Measurements from ENCODE around the gene MYO5C. TPM values are rescaled to one million over a fixed set of nuclear protein-coding genes. Genes with fewer than 3 reads are reported as not detected.

Gene MYO5C
- total RNA-seq, 1 donor from 2014 or later = 4.5 TPM

- H3K9me3 Mint-ChIP-seq (ENCODE audit: unreplicated experiment) = no peaks in the 10 kb centered on the region
- no peak for FAIRE-seq
- Histone ChIP-seq H3K4me2 (ENCODE audit: low read length) (no peak overlapping the region), H3K4me3 (ENCODE audit: insufficient read depth, low read depth, low read length) (no peak overlapping the region), H2AFZ (ENCODE audit: low read depth, low read length) (no peak overlapping the region), H3K36me3 (ENCODE audit: insufficient read depth, low read length) (no peaks in the 10 kb centered on the region), H3K9ac (ENCODE audit: low read length) (no peak overlapping the region), H3K4me1 (ENCODE audit: insufficient read depth, low read length) (peaks cover 2% of the 10 kb centered on the region), H3K9me3 (ENCODE audit: insufficient read depth, low read depth, low read length) (no peaks in the 10 kb centered on the region), H3K79me2 (ENCODE audit: insufficient read depth, low read length) (no peaks in the 10 kb centered on the region), H3K27me3 (ENCODE audit: insufficient read depth, low read length) (no peaks in the 10 kb centered on the region), H4K20me1 (ENCODE audit: insufficient read depth, low read length) (no peaks in the 10 kb centered on the region), H3K27ac (ENCODE audit: low read depth, low read length) (no peak overlapping the region)
- no peak for TF ChIP-seq CTCF (IDR thresholded peaks at IDR 0.05; ENCODE audit: insufficient read depth, low read depth, low read length)
- H3K4me3 Mint-ChIP-seq (ENCODE audit: unreplicated experiment) = no peak overlapping the region
- peaks cover 11% of the 10 kb centered on the region for H3K36me3 Mint-ChIP-seq (ENCODE audit: low read depth, unreplicated experiment)
- peaks cover 8% of the 10 kb centered on the region for H3K4me1 Mint-ChIP-seq (ENCODE audit: low read depth, unreplicated experiment)
- no peak for DNase-seq (ENCODE audit: low read depth)
- H3K27ac Mint-ChIP-seq (ENCODE audit: unreplicated experiment) = no peak overlapping the region
- peaks cover 5% of the 10 kb centered on the region for H3K27me3 Mint-ChIP-seq (ENCODE audit: low read depth, unreplicated experiment)
Measured at GRCh38 chr15:52225230-52225629, 70.4 kb downstream of the MYO5C start.

GRCh38 chr15:52224211-52224610 lies 71.4 kb downstream of the MYO5C start:
- Mint-ChIP-seq H3K4me1 (ENCODE audit: low read depth, unreplicated experiment) (peaks cover 8% of the 10 kb centered on the region), H3K36me3 (ENCODE audit: low read depth, unreplicated experiment) (peaks cover 11% of the 10 kb centered on the region), H3K27ac (ENCODE audit: unreplicated experiment) (no peak overlapping the region), H3K9me3 (ENCODE audit: unreplicated experiment) (no peaks in the 10 kb centered on the region), H3K4me3 (ENCODE audit: unreplicated experiment) (no peak overlapping the region), H3K27me3 (ENCODE audit: low read depth, unreplicated experiment) (peaks cover 5% of the 10 kb centered on the region)
- H3K27me3 ChIP-seq (ENCODE audit: insufficient read depth, low read length) = no peaks in the 10 kb centered on the region
- H3K4me3 ChIP-seq (ENCODE audit: insufficient read depth, low read depth, low read length) = no peak overlapping the region
- no peaks in the 10 kb centered on the region for H4K20me1 ChIP-seq (ENCODE audit: insufficient read depth, low read length)
- no peaks in the 10 kb centered on the region for H3K79me2 ChIP-seq (ENCODE audit: insufficient read depth, low read length)
- H3K4me2 ChIP-seq (ENCODE audit: low read length) = no peak overlapping the region
- H3K4me1 ChIP-seq (ENCODE audit: insufficient read depth, low read length) = peaks cover 3% of the 10 kb centered on the region
- H3K9ac ChIP-seq (ENCODE audit: low read length) = no peak overlapping the region
- no peak for FAIRE-seq
- no peaks in the 10 kb centered on the region for H3K9me3 ChIP-seq (ENCODE audit: insufficient read depth, low read depth, low read length)
- no peak overlapping the region for H3K27ac ChIP-seq (ENCODE audit: low read depth, low read length)
- TF ChIP-seq EZH2 (IDR thresholded peaks at IDR 0.05; ENCODE audit: insufficient read depth, low read length) (no peak), CTCF (IDR thresholded peaks at IDR 0.05; ENCODE audit: insufficient read depth, low read depth, low read length) (no peak)
- H3K36me3 ChIP-seq (ENCODE audit: insufficient read depth, low read length) = no peaks in the 10 kb centered on the region
- H2AFZ ChIP-seq (ENCODE audit: low read depth, low read length) = no peak overlapping the region
- no peak for DNase-seq (ENCODE audit: low read depth)

- no peaks in the 10 kb centered on the region for H3K36me3 ChIP-seq (ENCODE audit: insufficient read depth, low read length)
- no peak overlapping the region for H3K4me3 ChIP-seq (ENCODE audit: insufficient read depth, low read depth, low read length)
- Mint-ChIP-seq H3K9me3 (ENCODE audit: unreplicated experiment) (no peaks in the 10 kb centered on the region), H3K4me1 (ENCODE audit: low read depth, unreplicated experiment) (no peaks in the 10 kb centered on the region), H3K27me3 (ENCODE audit: low read depth, unreplicated experiment) (peaks cover 5% of the 10 kb centered on the region), H3K36me3 (ENCODE audit: low read depth, unreplicated experiment) (peaks cover 11% of the 10 kb centered on the region), H3K4me3 (ENCODE audit: unreplicated experiment) (no peak overlapping the region), H3K27ac (ENCODE audit: unreplicated experiment) (no peak overlapping the region)
- H3K79me2 ChIP-seq (ENCODE audit: insufficient read depth, low read length) = no peaks in the 10 kb centered on the region
- no peak for TF ChIP-seq CTCF (IDR thresholded peaks at IDR 0.05; ENCODE audit: insufficient read depth, low read depth, low read length)
- TF ChIP-seq EZH2 (IDR thresholded peaks at IDR 0.05; ENCODE audit: insufficient read depth, low read length) = no peak
- DNase-seq (ENCODE audit: low read depth) = no peak
- no peak overlapping the region for H3K4me2 ChIP-seq (ENCODE audit: low read length)
- H3K9ac ChIP-seq (ENCODE audit: low read length) = no peak overlapping the region
- no peaks in the 10 kb centered on the region for H3K9me3 ChIP-seq (ENCODE audit: insufficient read depth, low read depth, low read length)
- H2AFZ ChIP-seq (ENCODE audit: low read depth, low read length) = no peak overlapping the region
- no peak for FAIRE-seq
- H3K4me1 ChIP-seq (ENCODE audit: insufficient read depth, low read length) = peaks cover 3% of the 10 kb centered on the region
- no peak overlapping the region for H3K27ac ChIP-seq (ENCODE audit: low read depth, low read length)
- H4K20me1 ChIP-seq (ENCODE audit: insufficient read depth, low read length) = no peaks in the 10 kb centered on the region
- no peaks in the 10 kb centered on the region for H3K27me3 ChIP-seq (ENCODE audit: insufficient read depth, low read length)
Measured at GRCh38 chr15:52221730-52222129, 73.9 kb downstream of the MYO5C start.

Measured in astrocyte (in vitro differentiated cells and primary cell).